GM12874 (cell line): ENCODE data around the gene ARAP1.
A peak's percentile ranks its signal among the peaks of the same experiment; 100 is the strongest.

ENCODE experiments used
- TF ChIP-seq, protein P1 (sequence below): IDR thresholded peaks from 2 replicates; pipeline ENCODE4 v1.5.1; 2011; ENCODE audit warnings: low read depth, mild to moderate bottlenecking, control low read depth, low read length, moderate library complexity; ENCODE audit not compliant: insufficient read depth

Gene ARAP1

GRCh38 chr11:72752088-72752914 is at the start of gene ARAP1:
ARAP1 (minus strand) TSS chr11:72752408; CDS start chr11:72727128, 25,280 bp downstream.
- TF ChIP-seq, protein P1, sequence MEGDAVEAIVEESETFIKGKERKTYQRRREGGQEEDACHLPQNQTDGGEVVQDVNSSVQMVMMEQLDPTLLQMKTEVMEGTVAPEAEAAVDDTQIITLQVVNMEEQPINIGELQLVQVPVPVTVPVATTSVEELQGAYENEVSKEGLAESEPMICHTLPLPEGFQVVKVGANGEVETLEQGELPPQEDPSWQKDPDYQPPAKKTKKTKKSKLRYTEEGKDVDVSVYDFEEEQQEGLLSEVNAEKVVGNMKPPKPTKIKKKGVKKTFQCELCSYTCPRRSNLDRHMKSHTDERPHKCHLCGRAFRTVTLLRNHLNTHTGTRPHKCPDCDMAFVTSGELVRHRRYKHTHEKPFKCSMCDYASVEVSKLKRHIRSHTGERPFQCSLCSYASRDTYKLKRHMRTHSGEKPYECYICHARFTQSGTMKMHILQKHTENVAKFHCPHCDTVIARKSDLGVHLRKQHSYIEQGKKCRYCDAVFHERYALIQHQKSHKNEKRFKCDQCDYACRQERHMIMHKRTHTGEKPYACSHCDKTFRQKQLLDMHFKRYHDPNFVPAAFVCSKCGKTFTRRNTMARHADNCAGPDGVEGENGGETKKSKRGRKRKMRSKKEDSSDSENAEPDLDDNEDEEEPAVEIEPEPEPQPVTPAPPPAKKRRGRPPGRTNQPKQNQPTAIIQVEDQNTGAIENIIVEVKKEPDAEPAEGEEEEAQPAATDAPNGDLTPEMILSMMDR = no peak

DNA sequence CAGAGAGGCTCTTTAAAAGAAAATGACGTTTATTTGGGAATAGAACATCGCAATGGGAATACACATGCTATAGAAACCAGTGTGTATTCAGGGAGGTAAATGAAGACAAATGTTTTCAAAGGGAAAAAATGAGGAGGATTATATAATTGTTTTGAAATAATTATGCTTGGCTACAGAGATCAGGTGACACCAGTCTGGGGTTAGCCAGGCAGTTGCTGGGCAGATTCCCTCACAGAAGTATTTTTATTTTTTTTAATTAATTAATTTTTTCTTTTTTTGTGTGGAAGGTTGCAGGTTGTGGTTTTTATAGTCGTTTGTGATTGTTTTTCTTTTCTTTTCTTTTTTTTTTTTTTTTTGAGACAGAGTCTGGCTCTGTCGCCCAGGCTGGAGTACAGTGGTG is 47.2 kb upstream of the ARAP1 start:
- TF ChIP-seq, protein P1 = no peak

- TF ChIP-seq, protein P1 = no peak
Measured at GRCh38 chr11:72798361-72798760, 46.2 kb upstream of the ARAP1 start.

DNA sequence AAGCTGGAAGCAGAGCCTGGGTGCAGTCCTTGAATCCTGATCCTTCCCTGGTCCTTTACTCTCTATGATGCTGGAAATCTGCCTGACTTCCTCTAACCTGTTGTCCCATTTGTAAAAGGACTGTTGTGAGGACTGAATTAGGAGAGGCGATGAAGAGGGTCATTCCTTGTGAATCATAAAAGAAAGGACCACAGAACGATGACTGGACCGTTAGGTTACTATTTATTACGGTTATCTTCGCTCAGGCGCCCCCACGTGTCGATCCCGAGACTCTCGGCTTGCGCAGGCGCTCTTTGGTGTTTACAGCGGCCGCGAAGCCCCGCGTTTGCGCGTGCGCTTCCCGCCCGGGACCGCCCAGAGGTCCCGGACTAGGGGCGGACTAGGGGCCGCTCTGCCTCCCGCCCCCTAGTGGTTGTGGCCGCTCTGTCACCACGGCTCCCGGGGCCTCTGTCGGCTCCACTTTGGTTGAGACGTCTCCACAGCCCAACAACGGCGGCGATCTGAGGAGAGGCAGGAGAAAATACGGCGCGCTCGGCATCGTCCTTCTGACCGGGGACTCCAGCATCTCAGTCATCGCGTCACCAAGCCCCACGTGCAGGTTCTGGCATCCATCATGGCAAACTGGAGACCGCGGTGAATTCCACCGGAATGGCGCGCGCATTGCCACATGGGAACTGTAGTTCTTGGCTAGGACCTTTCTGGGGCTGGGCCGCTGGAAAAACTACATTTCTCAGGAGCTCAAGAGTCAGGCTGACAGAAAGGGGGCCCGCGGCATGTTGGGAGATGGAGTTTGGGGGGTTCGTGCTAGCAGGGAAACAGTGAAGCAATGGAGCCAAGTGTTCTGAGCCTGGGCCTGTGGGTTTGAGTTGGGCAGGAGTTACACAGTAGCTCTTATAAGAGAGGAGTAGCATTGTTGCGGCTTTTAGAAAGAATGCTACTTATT is 41.5 kb upstream of the ARAP1 start, which contains the start of gene STARD10:
STARD10 (minus strand) TSS at position 623 of the 943 bp plus-strand sequence. CDS start 12,866 bp downstream, outside the sequence.
- TF ChIP-seq, protein P1 = peak; percentile 98

DNA sequence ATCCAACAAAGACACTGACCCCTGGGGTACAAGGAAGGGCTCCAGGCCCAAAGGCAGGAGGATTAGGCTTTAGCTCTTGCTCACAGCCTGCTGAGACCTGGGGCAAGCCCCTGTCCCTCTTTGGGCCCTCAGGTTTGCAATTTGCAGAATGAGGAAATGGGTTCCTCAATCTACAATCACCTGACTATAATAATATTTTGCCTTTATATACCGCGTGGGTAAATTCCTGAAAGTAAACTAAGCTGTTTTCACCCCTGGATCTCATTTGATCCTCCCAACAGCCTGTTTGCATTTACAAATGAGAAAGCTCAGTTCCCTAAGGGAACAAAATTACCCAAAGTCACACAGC is 40.8 kb upstream of the ARAP1 start:
- TF ChIP-seq, protein P1 = no peak

- TF ChIP-seq, protein P1 = no peak
Measured at GRCh38 chr11:72792437-72793021, 40.3 kb upstream of the ARAP1 start.
